GM20431 (cell line): ENCODE results near the gene PRAF2.

Experiments used
- in situ Hi-C: fragments of 300-500 bp; cut with MseI, MboI; formaldehyde crosslinking; loops from one replicate; pipeline ENCODE4 v1.15.0; 2020; ENCODE audit warnings: low sequenced_read_pairs; ENCODE audit not compliant: unreplicated experiment

Gene PRAF2

GRCh38 chrX:49073601-49074575, at the start of gene PRAF2:
PRAF2 (minus strand) TSS chrX:49074002; CDS start chrX:49073987, 15 bp downstream.
- in situ Hi-C loops = no loop called here

- in situ Hi-C loops = no loop called here
Observed at GRCh38 chrX:49122499-49122898, 48.7 kb upstream of the PRAF2 start.

- in situ Hi-C loops = no loop called here
Observed at GRCh38 chrX:49120091-49120490, 46.3 kb upstream of the PRAF2 start.

GRCh38 chrX:49117581-49117980, 43.8 kb upstream of the PRAF2 start:
- in situ Hi-C loops = no loop called here

GRCh38 chrX:49116716-49117115, 42.9 kb upstream of the PRAF2 start:
- in situ Hi-C loops = no loop called here

- in situ Hi-C loops = no loop called here
Observed at GRCh38 chrX:49116076-49116475, 42.3 kb upstream of the PRAF2 start.

- in situ Hi-C loops = no loop called here
Observed at GRCh38 chrX:49111791-49112190, 38.0 kb upstream of the PRAF2 start.

- in situ Hi-C loops = no loop called here
Observed at GRCh38 chrX:49110417-49110816, 36.6 kb upstream of the PRAF2 start.

GRCh38 chrX:49108641-49109040, 34.8 kb upstream of the PRAF2 start:
- in situ Hi-C loops = no loop called here

- in situ Hi-C loops = no loop called here
Observed at GRCh38 chrX:49106930-49107329, 33.1 kb upstream of the PRAF2 start.

GRCh38 chrX:49106296-49106695, 32.5 kb upstream of the PRAF2 start:
- in situ Hi-C loops = no loop called here

GRCh38 chrX:49103637-49104036, 29.8 kb upstream of the PRAF2 start:
- in situ Hi-C loops = no loop called here

- in situ Hi-C loops = no loop called here
Observed at GRCh38 chrX:49102190-49102589, 28.4 kb upstream of the PRAF2 start.

GRCh38 chrX:49101629-49101984, 27.8 kb upstream of the PRAF2 start:
- in situ Hi-C loops = no loop called here

- in situ Hi-C loops = no loop called here
Observed at GRCh38 chrX:49100704-49101628, 27.2 kb upstream of the PRAF2 start.

- in situ Hi-C loops = no loop called here
Observed at GRCh38 chrX:49096419-49096818, 22.6 kb upstream of the PRAF2 start.

GRCh38 chrX:49089553-49089952, 15.8 kb upstream of the PRAF2 start:
- in situ Hi-C loops = no loop called here

GRCh38 chrX:49082271-49082871, 8.6 kb upstream of the PRAF2 start:
- in situ Hi-C loops = no loop called here

GRCh38 chrX:49079489-49080428, 6.0 kb upstream of the PRAF2 start, which contains the start of gene WDR45:
WDR45 (minus strand) TSS chrX:49079887; CDS start chrX:49078095, 1,792 bp downstream.
- in situ Hi-C loops = no loop called here
